HG03064 (cell line): ENCODE measurements around the gene CCDC3.

ENCODE experiments used
- ATAC-seq: cut with Tn5 transposase; IDR thresholded peaks from one replicate; pipeline ENCODE4 v1.9.1; 2021; ENCODE audit warnings: low read depth; ENCODE audit not compliant: unreplicated experiment

Gene CCDC3

DNA sequence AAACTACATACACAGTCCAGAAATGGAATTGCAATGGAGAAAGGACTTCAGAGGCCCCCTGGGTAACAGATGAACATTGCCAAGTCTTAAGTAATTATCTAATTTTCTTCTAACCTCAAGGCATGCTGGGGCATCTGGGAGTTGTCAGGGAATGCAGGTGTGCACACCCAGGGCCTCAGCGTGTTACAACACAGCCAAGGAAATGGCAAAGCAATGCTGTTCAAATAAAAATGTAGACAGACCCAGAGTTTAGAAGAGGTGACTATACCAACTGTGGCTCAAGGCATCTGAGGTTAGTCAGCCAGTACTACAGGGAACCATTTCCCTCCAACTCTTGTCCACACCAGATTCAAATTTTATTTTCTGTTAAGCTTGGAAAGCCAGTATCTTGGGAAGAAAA lies 73.6 kb downstream of the CCDC3 start:
- ATAC-seq = no peak

DNA sequence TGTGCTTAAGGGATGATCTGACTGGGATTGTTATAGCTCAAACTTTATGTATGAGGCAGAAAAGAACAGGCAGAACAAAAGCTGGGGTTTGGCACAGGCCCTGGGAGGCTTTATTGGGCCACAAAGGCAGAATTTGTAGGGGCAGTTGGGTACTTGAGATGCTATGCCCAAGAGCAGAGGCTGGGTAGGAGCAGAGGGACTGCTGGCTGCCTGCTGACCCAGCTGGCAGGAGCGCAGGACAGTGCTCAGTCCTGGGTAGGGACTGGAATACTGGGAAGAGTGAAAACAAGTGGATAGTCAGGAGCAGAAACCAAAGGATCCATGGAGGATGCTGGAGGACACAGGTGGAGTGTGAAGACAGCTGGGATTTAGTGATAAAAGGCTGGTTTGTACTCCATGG lies 75.7 kb downstream of the CCDC3 start:
- ATAC-seq = no peak

DNA sequence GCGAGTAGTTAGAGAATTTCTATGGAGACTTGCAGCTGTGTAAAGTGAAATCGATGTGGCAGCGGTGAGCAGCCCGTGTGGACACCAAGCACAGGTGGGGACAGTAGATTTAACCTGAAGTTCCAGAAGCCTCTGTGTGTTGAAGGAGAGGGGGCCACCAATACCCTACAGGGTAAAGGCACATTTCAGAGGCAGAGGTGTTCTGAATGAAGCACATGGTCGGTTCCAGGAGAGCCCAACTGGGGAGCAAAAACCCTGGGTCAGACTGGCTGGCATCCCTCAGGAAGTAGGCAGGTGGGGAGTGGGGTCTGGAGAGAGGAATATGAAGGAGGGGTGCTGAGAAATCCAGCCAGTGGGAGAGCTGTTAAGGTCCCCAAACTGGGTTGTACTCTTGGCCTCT lies 76.6 kb downstream of the CCDC3 start:
- no peak for ATAC-seq

DNA sequence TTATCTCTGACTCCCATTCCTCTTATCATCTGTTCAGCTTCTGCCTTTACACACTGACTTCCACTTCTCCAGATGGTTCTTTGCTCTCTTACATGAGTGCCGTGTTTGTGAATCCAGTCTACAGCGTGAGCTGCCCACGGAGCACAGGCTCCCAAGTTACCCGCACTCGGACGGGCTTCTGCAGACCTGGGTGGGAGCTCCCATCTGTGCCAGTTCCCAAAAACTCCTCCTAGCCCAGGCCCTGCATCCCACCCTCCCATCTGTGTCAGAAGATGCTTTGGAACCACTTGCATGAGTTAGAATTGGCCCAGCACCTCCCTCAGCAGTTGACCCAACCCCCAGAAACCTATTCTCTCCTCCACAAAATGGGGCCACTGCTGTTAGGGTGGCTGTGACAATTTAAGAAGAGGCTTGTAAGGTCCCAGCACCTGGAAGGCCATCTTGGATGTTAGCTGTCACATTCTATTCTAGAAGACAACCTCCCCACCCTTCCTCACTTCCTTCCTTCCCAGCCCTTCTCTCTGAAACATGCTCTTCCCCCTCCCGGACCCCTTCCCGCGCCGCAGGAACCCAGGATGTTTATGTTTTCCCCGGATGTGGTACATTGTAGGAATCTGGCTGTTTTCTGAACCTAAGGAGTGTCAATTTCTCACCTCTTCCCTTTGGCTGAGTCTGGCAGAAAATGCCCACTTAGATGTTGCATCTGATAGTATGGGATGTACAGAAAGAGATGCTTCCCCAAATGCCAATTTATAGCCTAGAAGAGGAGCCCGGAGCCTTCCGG lies 79.2 kb downstream of the CCDC3 start:
- ATAC-seq = no peak

DNA sequence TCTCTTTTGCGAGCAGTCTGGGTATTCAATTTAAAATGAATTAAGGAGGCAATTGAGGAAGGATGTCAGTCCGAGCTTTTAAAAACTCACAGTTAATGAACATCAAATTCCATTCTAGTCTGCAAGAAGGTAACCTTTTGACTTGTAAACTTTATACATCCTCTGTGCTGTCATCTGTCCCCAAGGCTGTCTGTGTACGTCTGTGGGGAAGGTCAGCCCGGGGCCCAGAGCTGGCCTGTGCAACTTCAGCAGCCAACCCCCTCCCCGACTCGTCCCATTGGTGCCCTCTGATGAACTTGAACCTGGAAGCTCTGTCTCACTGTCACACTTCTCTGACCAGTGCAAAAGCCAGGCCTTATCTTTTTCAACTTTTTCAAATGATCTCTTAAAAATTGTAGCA lies 80.3 kb downstream of the CCDC3 start:
- no peak for ATAC-seq

DNA sequence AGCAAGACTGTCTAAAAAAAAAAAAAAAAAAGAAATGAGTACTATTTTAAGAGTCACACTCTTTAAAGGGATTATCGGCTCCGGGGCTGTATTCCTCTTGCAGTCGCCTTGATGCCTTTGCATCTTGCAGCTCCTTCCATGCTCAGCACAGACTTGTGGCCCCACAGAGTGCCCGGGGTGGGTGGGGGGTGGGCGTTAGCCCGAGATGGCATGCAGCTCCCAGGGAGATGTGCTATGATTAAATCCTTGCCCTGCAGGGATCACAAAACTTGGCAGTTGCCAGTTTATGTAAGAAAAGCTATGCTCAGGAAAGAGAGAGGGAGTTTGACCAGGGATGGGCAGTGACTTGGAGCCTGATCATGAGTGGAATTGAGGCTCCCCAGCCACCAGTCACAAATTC lies 81.9 kb downstream of the CCDC3 start:
- no peak for ATAC-seq

DNA sequence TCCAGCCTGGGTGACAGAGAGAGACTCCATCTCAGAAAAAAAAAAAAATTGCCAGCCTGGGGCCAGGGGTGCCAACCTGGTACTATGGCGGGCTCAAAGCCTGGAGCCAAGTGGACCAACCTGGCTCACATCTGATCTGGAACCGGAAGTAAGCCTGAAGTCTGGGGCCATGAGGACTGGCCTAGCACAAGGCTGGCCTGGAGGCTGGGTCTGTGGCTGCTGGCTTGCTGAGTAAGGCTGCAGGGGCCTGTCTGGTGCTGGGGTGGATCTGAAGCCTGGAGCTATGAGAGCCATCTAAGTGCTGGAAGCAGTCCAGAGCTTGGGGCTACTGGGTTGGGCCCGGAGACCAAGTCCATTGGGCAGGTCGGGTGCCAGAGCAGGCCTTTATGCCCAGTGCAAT lies 84.9 kb downstream of the CCDC3 start:
- ATAC-seq = no peak

DNA sequence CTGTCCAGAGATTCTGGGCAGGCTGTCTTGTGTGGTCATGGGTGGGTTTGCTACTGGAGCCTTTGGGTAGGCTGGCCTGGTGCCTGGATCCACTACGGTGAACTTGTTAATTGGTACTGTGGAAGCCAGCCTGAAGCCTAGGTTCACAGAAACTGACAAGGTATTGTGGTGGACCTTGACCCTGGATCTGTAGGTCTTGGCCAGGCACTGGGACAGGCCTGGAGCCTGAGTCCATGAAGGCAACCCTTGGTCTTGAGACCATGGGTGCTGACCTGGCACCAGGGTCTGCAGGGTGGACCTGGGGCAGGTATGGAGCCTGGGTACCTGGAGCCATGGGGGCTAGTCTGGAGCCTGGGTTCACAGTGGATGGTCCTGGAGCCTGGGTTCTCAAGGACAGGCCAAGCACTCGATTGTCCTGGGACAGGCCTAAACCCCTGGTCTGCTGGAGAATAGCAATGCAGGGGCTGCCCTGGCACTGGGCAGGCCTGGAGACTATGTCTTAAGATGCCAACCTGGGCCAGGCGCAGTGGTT lies 85.8 kb downstream of the CCDC3 start:
- no peak for ATAC-seq

DNA sequence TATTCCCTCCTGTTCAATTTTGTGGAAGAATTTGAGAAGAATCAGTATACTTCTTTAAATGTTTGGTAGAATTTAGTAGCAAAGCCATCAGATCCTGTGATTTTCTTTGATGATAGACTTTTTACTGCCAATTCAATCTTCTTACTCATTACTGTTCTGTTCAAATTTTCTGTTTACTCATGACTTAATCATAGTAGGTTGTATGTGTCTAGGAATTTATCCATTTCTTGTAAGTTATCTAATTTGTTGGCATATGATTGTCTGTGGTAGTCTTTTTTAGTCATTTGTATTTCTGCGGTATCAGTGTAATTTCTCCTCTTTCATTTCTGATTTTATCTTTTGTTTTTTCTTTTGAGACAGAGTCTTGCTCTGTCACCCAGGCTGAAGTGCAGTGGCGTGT lies 87.4 kb downstream of the CCDC3 start:
- ATAC-seq = no peak

DNA sequence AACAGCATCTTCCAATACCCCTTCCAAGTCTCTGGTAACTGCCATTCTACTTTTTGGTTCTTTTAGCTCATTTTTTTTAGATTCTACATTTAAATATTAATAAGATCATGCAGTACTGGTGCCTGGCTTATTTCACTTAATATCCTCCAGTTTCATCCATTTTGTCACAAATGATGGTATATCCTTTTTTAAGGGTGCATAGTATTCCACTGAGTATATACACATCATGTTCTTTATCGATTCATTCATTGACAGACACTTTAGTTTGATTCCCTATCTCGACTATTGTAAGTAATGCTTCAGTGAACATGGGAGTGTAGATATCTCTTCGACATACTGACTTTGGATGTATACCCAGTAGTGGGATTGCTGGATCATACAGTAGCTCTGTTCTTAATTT lies 89.7 kb downstream of the CCDC3 start:
- no peak for ATAC-seq

DNA sequence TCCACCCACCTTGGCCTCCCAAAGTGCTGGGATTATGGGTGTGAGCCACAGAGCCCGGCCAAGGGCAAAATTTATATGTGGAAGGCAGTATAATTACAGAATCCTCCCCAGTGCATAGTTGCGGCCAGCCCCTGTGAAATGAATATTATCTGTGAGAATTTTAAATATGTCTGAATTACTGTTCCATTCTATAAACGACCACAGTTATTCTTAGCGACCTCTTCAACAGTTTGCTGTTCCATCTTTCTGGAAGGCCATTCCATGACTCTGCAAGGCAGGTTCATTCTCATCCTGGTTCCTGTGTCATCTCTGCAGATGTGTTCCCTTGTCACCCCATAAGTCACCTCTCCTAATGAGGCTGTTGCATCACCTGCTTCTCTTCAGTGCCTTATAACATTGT lies 90.7 kb downstream of the CCDC3 start:
- ATAC-seq = no peak

DNA sequence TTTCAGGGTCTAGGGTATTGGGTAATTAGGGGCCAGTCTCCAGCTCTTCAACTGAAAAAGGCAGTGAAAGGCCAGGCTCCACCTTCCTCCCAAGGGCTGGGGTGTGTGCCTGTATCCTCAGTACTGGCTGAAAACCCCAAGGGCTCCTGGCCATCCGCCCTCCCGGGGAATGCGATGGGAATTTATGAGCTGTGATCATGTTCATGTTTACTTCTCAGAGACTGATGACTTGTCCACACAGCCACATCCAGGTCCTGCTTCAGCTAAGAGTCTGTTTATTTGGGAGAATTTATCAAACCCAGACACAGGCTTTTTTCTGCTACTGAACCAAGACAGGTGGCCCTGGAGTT lies 91.7 kb downstream of the CCDC3 start:
- no peak for ATAC-seq

DNA sequence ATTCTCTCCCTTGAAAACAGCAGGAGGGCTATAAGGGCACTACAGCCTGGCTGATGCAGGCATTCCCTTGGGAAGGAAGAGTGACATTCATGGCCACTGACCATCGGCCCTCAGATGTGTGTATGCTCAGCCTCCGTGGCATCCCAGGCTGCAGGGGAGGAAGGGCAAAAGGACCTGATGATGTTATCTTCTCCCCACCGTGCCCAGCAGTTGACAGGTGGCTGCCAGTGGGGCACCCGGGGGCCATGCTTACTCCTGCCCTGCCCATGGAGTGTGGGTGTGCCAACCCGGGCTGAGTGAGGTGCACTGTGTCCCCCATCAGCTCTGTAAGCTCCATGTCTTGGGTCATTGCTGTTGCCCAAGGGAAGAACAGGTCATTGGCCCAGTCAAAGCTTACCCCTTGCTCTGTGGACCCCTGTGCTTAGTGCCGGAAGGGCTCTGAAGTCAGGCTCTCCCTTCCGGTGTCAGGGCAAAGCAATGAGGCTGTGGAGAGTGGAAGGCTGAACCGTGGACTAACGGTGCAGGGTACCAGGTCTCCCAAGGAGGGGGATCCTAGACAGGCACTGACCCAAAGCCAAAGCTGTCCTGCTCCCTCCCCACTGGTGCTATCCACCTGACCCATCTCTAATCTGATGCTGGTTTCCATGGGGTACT lies 92.2 kb downstream of the CCDC3 start:
- ATAC-seq = no peak

DNA sequence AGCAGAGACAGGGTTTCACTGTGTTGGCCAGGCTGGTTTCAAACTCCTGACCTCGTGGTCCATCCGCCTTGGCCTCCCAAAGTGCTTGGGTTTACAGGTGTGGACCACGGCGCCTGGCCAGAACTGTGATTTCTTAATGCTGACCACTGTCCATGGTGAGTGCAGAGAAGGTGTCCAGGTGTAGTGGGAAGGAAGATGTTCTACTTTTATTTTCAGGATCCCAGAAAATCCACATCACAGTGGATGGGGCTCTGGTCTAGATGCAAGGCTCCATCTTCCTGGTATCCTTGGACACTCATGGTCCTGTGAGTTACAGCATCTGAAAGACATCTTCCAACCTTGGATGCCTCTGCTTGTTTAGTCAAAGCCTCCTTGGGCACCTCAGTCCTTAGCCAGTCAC lies 92.7 kb downstream of the CCDC3 start:
- no peak for ATAC-seq

DNA sequence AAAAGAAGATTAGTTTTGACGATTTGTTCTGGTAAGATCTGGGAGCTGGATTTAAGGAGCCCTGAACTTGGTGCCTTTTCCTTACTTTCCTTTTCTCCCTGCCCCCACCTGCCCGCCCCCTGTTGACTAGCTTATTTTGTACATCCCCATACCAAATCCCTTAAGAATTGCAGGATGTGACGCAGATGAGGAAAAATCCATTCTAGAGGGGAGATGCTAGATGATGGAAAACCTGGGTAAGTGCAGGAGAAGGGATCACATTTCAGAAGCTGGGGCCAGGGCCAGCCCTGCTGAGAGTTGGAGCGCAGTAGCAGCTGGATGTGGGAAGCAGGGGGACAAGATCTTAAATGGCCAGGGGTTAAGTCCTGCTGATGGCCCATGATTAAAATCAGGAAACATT lies 93.9 kb downstream of the CCDC3 start:
- no peak for ATAC-seq

DNA sequence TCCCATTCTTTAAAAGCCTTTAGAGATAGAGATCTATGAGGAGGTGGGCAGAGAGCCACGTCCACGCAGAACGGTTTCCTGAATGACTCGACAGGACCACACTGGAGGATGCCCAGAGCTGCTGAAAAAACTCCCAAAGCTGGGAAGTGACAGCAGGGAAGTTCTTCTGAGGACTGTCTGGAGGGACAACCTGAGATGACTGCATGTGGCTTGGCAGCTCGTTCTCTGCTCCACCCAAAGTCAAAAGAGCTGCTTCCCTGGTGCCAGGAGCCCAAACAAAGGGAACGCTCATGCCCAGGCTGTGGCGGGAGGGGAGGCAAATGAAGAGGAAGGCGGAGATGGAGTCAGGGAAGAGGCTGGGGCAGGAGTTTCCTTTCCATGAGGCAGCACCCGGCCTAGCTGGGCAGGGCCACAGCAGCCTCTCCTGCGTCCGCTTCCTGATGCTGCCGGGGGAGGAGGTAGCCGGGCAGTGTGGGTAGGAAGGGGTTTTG lies 95.4 kb downstream of the CCDC3 start:
- no peak for ATAC-seq

DNA sequence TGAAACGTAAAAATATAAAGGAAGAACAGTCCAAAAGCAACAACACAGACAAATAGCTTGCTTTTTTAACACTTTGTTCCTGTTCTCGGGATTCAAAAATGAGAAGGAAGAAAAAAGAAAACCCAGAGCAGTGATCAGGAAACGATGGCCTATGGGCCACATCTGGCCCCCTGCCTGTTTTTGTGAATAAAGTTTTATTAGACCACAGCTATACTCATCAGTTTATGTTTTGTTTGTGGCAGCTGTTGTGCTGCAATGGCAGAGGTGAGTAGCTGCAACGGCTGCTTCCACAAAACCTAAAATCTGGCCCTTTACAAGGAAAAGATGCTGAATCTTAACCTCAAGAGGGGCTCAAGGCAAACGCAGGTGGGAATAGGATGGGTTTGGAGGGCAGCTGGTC lies 96.4 kb downstream of the CCDC3 start:
- no peak for ATAC-seq

DNA sequence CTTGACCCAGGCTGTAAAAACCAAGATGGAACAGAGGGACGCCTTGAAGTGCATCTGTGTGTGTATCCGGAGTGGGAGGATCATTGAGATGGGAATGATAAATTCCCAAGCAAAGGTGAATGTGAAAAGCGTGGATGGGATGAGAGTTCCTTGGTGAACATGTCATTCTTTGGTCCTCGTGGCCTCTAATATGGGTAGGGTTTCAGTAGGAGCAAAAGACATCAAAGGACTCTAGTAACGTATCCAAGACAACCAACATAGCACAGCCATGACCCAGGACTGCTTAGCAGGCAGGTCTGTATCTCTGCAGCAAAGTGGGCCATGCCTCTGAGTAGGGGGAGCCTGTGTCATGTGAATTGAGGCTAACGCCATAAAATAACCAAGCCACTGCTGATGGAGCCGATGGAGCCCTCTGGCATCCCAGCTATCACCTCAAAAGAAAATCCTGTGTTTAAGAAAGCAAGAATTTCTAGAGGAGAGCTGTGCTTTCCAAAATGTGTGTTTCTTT lies 98.6 kb downstream of the CCDC3 start:
- ATAC-seq = no peak

DNA sequence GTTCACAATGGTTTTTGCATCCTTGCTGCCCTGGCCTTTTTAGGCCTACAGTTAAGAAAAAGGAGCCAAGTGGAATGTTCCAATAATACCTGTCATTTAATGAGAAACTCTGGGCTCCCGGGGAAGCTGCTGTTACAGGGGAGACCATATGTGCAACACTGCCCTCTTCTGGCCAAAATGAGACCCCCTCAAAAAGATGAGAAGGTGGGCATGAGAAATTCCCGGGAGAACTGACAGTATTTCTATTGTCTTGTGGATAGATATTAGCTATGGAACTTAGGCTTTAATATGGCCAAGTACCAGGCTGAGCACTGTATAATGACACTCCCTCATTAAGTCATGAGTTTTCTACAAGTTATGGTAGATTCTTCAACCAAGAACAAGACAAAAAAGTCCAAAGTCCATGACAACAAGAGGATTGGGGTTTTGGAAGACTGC lies 99.4 kb downstream of the CCDC3 start:
- ATAC-seq = no peak

DNA sequence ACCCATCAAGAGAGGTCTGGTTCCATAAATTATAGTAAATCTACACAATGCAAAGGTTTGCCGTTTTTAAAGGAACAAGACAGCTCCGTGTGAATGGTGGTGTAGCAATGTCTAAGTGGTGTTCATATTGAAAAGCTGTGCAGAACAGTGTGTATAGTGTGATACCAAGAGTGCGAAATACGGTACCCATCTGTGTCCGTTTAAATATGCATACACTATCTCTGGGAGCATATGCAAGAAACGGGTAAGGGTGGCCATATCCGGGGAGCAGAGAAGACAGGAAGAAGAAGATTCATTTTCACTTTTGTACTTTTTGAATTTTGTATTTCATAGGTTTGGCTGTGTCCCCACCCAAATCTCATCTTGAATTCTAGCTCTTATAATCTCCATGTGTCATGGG lies 102.0 kb downstream of the CCDC3 start:
- no peak for ATAC-seq

DNA sequence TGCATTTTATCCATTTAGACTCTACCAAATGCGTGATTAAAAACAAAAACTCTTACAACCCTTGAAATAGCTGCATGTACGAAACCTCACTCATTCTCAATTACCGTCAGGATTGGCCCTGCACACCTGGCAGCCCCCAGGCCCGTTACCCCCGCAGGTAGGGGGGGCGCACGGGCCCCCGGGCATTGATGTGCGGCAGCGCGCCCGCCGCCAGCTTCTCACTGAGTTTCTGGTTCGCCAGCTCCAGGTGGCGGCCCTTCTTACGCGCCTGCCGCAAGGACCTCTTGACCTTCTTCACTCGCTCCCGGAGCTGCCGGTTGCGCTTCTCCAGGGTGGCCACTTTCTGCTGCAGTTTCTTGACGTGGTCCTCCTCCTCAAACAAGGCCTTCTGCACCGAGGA lies 103.2 kb downstream of the CCDC3 start:
- ATAC-seq = no peak

DNA sequence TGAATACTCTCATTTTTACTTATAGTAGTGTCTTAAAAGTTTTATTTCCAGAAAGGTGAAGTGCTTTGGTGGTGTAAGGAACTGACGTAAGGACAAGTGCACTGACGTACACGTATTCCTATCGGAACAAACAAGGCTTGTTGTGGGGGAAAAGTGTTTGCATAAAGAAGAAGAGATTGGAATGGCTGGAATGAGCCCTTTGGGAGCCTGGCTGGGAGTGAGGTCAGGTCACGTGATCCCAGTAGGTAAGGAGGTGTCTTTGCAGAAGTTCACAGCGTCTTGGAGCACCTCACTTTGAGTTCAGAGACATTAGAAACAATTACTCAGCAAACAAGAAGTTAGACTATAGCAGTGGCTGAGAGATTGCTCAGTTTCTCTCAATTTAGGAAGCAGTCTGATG lies 104.2 kb downstream of the CCDC3 start:
- ATAC-seq = no peak
